ENCODE measurements around the gene MAPKAP1.

DNA sequence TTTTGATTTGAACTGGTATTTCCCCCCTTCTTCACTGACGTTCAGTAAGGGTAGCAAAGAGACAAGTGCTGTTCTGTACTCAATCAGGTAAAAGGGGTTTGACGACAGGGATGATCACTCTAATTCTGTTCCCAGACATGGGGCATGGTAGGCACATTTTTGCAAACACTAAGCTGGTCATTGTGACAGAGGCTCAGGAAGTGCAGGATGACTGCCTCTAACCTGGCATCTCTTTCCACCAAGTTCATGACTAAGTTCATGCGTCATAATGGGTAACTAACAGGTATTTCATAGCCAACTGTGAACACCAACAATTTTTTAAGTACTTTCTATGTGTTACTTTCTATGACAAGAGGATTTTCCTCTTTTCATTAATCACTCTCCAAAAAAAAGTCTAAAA is 166.5 kb downstream of the MAPKAP1 start:
- TF ChIP-seq, protein P1, sequence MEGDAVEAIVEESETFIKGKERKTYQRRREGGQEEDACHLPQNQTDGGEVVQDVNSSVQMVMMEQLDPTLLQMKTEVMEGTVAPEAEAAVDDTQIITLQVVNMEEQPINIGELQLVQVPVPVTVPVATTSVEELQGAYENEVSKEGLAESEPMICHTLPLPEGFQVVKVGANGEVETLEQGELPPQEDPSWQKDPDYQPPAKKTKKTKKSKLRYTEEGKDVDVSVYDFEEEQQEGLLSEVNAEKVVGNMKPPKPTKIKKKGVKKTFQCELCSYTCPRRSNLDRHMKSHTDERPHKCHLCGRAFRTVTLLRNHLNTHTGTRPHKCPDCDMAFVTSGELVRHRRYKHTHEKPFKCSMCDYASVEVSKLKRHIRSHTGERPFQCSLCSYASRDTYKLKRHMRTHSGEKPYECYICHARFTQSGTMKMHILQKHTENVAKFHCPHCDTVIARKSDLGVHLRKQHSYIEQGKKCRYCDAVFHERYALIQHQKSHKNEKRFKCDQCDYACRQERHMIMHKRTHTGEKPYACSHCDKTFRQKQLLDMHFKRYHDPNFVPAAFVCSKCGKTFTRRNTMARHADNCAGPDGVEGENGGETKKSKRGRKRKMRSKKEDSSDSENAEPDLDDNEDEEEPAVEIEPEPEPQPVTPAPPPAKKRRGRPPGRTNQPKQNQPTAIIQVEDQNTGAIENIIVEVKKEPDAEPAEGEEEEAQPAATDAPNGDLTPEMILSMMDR (IDR thresholded peaks at IDR 0.05; ENCODE audit: low read depth, low read length) = no peak
- TF ChIP-seq POLR2A (IDR thresholded peaks at IDR 0.05; ENCODE audit: extremely low read depth, insufficient read length) (no peak), MYC (IDR thresholded peaks at IDR 0.05; ENCODE audit: low read depth, low read length) (no peak)
- TF ChIP-seq, protein P2, sequence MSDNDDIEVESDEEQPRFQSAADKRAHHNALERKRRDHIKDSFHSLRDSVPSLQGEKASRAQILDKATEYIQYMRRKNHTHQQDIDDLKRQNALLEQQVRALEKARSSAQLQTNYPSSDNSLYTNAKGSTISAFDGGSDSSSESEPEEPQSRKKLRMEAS (IDR thresholded peaks at IDR 0.05; ENCODE audit: low read depth, low read length) = no peak

All from NB4 (cell line).